Midbrain (tissue), 1 donor: Measurements from ENCODE around the gene IL3RA.
"Not testable (repeated sequence)": the region's sequence is repeated elsewhere in the genome, so short reads cannot be mapped to it uniquely, and the experiment has no call there.

Experiments
- DNase-seq: peaks from one replicate; lab custom pipeline; 2025; lab: John Stamatoyannopoulos, UW

Gene IL3RA

DNA sequence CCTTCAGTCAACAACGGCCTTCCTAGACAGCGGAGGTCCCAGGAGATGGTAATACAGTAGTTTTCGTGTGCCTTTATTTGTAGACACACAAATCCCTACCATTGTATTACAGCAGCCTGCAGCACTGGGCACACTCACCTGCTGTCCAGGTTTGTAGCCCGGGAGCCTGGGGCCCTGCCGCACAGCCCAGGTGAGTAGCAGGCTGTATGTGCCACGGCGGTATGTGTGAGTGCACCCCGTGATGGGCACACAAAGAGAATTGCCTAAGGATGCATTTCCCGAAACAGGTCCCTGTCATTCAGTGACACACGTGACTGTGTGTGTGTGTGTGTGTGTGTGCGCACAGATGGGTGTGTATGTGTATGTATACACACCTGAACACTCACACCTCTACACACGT lies 63.5 kb downstream of the IL3RA start:
- DNase-seq = no peak

DNA sequence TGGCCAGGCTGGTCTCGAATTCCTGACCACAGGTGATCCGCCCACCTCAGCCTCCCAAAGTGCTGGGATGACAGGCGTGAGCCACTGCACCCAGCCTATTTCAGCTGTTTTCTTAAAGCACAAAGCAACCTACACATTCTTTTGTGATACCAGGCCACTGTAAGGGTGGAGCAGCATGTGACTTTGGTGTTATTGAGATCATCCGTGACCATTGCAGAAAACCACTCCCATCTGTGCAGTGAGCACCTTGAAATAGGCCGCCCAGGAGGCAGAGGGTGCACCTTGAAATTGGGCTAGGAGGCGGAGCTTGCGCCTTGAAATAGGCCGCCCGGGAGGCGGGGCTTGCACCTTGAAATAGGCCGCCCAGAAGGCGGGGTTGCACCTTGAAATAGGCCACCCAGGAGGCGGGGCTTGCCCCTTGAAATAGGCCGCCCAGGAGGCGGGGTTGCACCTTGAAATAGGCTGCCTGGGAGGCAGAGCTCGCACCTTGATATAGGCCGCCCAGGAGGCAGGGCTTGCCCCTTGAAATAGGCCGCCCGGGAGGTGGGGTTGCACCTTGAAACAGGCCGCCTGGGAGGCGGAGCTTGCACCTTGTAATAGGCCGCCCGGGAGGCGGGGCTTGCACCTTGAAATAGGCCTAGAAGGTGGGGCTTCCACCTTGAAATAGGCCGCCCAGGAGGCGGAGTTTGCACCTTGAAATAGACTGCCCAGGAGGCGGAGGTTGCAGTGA lies 64.3 kb downstream of the IL3RA start:
- no peak for DNase-seq

DNA sequence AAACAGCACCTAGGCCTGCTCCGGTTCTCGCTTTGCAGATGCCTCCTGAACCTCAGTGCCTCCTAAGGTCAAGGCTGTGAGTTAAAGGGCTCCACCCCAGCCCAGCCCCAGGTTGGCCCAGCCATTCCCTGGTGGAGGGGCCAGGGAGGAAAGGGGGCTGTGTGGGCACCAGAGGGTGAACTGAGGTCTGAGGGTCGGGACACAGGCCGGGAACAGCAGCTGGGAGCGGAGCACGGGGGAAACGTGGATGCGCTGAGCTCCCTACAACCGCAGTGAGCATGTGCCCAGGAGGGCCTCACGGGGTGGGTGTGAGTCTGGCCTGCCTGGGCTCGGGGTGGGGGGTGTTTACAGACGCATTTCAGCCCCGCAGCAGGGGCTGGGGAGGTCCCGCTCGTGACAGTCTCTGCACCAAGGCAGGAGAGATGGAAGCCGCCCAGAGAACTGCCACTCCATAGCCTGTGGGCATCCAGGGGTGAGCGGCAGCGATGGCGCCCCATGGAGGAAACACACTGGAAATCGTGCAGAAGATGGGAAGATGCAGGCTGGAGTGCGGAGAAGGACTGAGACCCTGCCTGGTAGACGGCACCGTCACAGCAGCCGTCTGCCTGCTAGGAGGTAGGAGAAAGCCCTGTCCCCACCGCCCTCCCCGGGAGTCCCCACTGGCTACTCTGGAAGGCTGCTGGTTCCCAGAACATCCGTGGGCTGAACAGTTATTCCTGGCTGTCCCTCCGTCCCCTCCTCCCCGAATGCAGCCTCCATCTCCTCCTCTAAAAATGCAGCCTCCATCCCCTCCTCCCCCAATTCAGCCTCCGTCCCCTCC lies 65.2 kb downstream of the IL3RA start:
- DNase-seq = no peak

DNA sequence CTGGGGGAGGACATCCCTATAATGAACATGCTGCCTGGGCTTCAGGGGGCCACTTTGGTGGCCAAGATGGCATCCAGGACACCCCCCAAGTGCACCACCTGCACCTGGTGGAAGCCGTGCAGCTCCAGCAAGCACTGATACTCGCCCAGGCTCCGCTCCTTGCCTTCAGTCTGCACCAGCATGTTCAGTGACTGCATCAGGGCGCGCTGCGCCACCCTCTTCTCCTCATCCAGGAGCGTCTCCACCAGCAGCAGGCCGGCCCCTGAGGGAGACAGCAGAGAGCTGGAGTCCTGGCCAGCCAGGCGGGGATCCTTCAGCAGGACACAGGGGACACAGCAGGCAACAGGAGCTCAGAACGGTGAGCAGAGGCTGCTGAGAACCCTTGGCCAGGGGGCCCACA lies 66.6 kb downstream of the IL3RA start:
- DNase-seq = no peak

DNA sequence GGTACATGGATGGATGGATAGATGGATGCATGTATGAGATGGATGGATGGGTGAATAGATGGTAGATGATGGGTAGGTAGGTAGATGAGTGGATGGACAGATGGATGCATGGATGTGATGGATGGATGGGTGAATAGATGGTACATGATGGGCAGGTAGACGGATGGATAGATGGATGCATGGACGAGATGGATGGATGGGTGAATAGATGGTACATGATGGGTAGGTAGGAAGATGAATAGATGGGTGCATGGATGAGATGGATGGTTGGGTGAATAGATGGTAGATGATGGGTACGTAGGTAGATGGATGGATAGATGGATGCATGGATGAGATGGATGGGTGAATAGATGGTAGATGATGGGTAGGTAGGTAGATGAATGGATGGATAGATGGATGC lies 67.3 kb downstream of the IL3RA start:
- DNase-seq = not testable (repeated sequence)

DNA sequence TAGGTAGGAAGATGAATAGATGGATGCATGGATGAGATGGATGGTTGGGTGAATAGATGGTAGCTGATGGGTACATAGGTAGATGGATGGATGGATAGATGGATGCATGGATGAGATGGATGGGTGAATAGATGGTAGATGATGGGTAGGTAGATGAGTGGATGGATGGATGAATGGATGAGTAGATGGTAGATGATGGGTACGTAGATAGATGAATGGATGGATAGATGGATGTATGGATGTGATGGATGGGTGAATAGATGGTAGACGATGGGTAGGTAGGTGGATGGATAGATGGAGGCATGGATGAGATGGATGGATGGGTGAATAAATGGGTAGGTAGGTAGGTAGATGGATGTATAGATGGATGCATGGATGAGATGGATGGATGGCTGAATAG lies 69.2 kb downstream of the IL3RA start:
- DNase-seq = not testable (repeated sequence)

DNA sequence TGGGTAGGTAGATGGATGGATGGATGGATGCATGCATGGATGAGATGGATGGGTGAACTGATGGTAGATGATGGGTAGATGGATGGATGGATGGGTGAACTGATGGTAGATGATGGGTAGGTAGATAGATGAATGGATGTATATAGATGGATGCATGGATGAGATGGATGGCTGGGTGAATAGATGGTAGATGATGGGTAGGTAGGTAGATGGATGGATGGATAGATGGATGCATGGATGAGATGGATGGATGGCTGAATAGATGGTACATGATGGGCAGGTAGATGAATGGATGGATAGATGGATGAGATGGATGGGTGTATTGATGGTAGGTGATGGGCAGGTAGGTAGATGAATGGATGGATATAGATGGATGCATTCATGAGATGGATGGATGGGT lies 70.5 kb downstream of the IL3RA start:
- no peak for DNase-seq

DNA sequence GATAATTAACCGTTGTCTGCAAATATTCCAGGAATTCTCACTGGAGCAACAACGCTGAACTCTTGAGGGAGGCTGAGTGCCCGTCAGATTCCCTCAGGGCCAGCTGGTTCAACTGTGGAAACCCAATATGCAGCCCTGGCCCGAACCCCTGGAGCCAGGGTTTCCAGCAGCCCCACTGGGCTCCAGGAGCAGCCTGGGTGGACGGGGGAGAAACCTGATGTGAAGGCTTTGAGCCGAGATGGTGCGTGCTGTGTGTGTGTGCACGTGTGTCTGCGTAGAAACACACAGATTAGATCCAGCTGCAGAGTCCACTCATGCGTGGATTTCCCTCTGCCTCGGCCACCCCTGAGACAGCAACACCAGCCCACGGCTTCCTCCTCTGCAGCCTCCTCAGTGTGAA lies 74.7 kb downstream of the IL3RA start:
- DNase-seq = no peak

DNA sequence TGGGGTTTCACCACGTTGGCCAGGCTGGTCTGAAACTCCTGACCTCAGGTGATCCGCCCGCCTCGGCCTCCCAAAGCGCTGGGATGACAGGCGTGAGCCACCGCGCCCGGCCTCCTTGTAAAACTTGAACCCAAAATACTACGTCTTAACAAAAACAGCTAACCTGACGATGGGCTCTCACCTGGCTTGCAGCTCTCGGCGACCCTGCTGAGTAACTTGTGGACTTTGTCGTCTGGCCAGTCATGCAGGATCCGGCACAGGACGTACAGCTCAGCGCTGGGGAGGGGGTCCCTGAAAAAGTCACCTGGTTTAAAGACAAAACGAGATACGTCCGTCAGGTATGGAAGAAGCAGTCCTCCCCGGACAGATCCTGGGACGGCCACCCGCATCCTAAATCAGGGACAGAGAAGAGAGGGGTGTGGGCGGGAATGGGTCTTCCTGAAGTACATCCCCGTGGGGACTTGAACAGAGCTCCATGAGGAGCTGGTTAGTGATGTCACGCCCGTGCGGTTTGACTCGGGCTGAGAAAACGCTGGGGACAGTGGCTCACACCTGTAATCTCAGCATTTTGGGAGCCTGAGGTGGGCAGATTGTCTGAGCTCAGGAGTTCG lies 76.1 kb downstream of the IL3RA start:
- DNase-seq = no peak

DNA sequence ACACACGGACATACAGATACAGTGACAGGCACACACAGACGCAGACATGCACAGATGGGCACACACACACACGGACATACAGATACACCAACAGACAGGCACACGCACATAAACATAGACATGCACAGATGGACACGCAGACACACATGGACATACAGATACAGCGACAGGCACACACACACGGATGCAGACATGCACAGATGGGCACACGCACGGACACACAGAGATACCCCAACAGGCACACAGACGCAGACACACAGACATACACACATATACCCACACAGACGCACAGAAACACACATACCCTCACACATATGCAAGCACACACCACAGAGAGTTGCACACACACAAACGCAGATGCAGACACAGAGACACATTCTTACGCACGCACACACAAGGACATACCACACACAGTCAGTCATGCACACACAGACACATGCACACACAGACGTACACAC lies 79.8 kb downstream of the IL3RA start:
- DNase-seq = no peak

DNA sequence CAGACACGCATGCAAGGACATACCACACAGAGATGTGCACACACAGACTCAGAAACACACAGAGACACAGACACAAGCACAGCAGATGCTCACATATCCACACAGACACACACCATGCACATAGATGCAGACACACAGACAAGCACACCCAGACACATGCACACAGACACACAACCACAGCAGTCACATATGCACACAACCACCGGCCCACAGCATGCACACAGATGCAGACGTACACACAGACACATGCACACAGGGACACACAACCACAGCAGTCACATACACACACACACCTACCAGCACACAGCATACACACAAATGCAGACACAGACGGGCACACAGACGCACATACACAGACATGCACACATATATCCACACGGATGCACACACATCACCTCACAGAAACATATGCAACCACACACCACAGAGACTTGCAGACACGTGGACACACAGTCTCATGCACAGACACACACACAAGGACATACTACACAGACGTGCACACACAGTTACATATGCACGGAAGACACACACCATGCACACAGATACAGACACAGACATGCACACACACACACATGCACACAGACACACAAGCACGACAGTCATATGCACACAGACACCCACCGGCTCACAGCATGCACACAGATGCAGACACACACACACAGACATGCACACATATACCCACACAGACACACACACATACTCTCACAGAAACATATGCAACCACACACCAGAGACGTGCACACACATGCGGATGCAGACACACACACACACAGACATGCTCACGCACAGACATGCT lies 80.6 kb downstream of the IL3RA start:
- DNase-seq = no peak

DNA sequence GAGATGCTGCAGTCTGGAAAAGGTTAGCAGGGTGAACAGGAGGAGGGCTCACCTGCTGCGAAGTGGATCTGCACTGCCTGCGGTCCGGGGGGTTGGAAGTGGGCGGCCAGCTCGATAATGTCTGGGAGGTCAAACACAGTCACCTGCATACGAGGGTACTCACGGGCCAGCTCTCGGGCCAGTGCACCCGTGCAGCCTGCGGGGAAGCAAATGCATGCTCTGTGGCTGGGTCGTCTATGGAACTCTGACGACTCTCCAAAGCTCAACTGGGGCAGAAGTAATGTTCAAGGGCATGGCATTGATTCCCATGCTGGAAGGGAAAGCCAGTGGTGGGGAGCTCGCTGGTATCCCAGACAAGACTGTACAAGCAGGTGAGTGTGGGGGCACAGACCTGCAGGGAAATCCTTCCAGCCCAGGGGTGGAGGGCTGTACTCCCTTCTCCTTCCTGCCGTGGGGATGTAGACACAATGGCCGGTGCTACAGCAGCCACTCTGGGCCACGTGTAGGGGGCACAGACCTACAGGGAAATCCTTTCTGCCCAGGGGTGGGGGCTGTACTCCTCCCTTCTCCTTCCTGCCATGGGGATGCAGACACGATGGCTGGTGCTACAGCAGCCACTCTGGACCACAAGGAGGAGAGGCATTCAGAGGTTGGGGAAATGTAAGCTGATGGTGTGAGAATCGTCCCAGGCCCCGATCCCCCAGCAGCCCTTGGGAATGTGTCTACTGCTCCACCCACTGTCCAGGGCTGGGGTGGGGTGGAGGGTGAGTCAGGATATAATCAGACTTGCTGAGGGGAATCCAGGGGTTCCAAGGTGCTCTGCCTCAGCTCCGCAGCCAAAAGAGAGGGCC lies 81.6 kb downstream of the IL3RA start:
- no peak for DNase-seq

DNA sequence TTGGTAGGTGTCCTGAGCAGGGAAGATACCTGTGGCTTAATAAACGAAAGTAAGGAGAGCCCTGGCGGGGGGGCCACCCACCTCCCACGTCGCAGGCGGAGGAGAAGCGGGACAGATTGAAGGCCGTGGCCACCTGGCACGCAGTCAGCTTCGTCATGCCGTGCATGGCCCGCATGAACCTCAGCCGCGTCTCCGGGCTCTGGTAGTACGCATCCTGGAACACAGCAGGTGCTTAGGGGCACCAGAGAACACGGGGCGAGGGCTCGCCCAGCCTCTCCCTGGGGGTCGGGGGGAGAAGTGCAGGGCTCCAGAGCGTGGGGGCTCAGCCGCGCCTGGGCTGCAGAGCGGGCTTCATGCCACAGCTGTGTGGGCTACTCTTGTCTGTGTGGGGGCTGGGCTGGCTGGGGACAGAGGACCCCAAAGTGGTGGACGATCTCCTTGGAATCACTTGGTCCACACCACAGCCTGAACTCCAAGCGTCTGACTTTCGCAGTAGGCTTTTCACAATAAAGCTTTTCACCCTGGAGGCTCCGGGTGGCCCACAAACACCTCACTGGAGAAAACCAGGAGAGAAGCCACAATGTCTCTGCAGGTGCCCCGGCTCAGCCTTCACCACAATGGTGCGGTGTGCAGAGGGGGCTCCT lies 82.4 kb downstream of the IL3RA start:
- no peak for DNase-seq

DNA sequence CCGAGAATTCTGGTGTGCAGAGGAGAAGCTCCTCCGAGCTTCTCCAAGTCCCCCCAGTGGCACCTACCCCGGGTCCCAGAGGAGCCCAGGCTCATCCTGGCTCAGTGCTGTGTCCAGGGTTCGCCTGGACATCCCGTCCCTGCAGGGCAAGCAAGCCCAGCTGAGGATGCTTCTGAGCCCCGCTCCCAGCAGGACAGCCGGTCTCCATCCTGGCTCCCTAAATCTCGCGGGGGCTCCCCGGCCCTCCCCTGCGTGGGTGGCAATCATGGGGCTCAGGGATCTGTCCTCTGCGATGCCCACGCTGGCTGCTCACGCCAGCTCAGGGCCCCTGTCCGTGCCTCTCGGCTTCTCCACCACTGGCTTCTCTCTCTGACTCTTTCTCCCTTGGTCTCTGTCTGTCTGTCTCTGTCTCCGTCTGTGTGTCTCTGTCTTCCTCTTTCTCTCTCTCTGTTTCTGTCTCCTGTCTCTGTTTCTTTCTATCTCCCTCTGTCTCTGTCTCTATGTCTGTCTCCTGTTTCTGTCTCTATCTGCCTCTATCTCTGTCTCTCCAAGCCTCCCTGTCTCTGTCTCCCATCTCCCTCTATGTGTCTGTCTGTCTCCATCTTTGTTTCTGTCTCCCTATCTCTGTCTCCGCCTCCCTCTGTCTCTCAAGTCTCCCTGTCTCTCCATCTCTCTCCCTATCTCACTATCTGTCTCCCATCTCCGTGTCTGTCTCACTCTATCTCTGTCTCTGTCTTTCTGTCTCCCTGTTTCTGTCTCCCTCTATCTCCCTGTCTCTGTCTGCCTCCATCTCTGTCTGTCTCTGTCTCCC lies 83.2 kb downstream of the IL3RA start:
- DNase-seq = no peak

DNA sequence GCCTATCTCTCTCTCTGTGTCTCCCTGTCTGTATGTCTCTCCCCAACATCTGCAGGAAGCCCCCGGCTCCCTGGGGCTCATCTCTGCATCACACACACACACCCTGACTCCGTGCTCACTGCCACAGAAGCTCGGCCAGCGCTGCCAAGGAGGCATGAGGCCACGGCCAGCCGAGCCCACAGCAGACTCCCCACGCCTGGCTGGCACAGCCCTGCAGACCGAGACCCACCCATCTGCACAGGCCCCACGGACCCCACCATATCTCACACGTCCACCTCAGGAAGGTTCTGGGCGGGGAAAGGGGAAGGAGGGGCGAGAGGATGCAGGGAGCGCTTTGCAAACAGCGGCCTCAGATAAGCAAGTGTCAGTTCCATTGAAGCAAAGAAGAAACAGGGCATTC lies 83.8 kb downstream of the IL3RA start:
- DNase-seq = no peak

DNA sequence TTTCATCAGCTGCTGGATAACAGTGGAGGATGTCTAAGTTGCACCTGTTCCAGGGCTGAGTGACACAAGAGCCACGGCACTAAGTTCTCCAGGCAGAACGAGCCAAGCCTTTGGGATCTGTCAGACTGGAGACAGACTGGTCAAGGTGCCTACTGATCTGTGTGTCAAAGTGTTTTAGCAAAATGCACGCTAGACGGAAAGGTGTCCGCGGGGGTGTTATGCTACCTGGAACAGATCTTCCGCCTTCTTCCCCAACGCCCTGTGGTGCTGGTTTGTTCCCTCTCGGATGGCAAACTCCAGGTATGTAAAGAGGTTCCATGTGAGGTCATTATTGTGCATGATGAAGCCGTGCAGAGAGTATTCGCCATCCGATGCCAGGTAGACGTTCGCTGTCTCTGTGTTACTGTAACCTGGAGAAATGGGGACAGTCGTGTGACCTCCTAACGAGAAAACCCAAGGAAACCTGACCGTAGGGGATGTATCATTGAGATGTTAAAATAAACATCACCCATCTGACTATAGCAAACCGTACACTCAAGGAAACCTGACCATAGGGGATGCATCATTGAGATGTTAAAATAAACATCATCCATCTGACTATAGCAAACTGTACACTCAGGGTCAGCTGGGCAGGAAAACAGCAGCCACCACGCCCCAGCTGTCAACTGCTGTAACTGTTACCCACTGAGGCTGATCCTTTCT lies 85.0 kb downstream of the IL3RA start:
- DNase-seq = no peak

DNA sequence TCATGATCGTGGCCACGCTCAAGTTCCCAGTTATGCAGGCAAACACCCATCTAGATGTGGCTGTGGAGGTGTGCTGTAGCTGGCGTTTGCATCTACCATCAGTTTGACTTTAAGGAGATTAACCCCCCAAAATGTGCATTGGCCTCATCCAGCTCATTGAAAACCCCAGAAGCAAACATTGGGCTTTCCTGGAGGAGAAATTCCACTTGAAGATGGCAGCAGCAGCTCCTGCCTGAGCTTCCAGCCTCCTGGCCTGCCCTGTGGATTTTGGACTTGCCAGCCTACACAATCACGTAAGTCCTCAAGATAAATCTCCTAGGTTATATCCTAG lies 85.5 kb downstream of the IL3RA start:
- no peak for DNase-seq

DNA sequence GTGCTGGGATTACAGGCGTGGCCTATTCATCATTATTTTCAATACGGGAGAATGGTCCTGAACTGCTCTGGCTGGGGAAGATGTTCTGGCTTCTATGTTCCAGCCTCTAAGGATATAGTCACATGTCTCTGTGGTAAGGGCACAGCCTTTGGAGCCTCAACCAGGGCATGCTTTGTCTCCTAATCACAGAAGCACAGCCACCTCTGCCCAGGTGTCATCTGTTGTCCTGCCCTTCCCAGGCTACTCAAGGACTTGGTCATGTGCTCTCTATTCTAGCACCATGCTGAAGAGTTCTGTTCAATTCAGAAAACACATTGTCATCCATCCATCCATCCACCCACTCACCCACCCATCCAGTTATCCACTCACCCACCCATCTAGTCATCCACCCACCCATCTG lies 86.6 kb downstream of the IL3RA start:
- DNase-seq = no peak

DNA sequence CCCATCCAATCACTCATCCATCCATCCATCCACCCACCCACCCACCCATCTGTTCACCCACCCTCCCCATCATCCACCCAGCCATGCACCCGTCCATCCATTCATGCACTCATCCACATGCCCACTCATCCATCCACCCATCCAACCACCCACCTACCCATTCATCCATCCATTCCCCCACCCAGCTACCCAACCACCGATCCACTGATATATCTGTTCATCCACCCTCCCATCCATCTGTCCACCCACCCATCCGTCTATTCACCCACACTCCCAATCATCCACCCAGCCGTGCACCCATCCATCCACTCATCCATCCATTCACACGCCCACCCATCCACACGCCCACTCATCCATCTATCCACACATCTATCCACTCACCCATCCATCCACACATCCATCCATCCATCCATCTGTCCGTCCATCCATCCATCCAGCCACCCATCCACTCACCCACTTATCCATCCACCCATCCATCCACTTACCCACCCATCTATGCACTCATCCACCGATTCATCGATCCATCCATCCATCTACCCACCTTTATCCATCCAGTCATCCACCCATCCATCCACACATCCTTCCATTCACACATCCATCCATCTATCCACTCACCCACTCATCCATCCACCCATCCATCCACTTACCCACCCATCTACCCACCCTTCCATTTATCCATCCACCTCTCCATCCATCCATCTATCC lies 87.7 kb downstream of the IL3RA start:
- no peak for DNase-seq
